Neuronal stem cell (in vitro differentiated cells): Measurements from ENCODE around the gene TCF4.

ENCODE experiments used
- DNase-seq: peaks from one replicate; pipeline ENCODE4 v3.0.0-alpha.2; 2013; ENCODE audit warnings: low spot score
- H2AFZ ChIP-seq: one replicate; pipeline ENCODE4 v1.6.1; 2013; ENCODE audit warnings: mild to moderate bottlenecking, low read length, inconsistent platforms
- H2AK5ac ChIP-seq: 2 replicates; pipeline ENCODE4 v1.6.1; 2013; ENCODE audit warnings: low read depth, mild to moderate bottlenecking, inconsistent platforms, low read length, moderate library complexity, mixed read lengths
- H2BK120ac ChIP-seq: 2 replicates; pipeline ENCODE4 v1.6.1; 2013; ENCODE audit warnings: low read depth, mild to moderate bottlenecking, inconsistent platforms, low read length, moderate library complexity, mixed read lengths
- H2BK12ac ChIP-seq: one replicate; pipeline ENCODE4 v1.6.1; 2013; ENCODE audit warnings: low read length, inconsistent platforms
- H2BK15ac ChIP-seq: 2 replicates; pipeline ENCODE4 v1.6.1; 2013; ENCODE audit warnings: mild to moderate bottlenecking, low read length, inconsistent platforms, mixed read lengths
- H2BK5ac ChIP-seq: one replicate; pipeline ENCODE4 v1.6.1; 2013; ENCODE audit warnings: inconsistent platforms, mild to moderate bottlenecking, low read length, moderate library complexity
- H3K14ac ChIP-seq: one replicate; pipeline ENCODE4 v1.6.1; 2013; ENCODE audit warnings: low read length, inconsistent platforms
- H3K18ac ChIP-seq: 2 replicates; pipeline ENCODE4 v1.6.1; 2013; ENCODE audit warnings: low read length, inconsistent platforms
- H3K23ac ChIP-seq: 2 replicates; pipeline ENCODE4 v1.6.1; 2013; ENCODE audit warnings: low read depth, mild to moderate bottlenecking, mixed read lengths, low read length, inconsistent platforms; ENCODE audit not compliant: poor library complexity
- H3K27ac ChIP-seq: replicated peaks from 3 replicates; pipeline ENCODE4 v1.5.1; 2013; ENCODE audit warnings: low read length, inconsistent platforms
- H3K27me3 ChIP-seq, 3 experiments: 2 replicates each; pipeline ENCODE4 v1.6.1; 2013; ENCODE audit warnings: low read length in 3 of 3, mild to moderate bottlenecking in 2 of 3, inconsistent platforms in 1 of 3, low read depth in 1 of 3, mixed read lengths in 1 of 3, moderate library complexity in 1 of 3; ENCODE audit not compliant: control insufficient read depth in 3 of 3, insufficient read depth in 3 of 3
- H3K36me3 ChIP-seq, 2 donors: replicated peaks in 1 of 2; 2 replicates each; pipeline ENCODE4 v1.6.1; 2013; ENCODE audit warnings: low read length in 2 of 2; ENCODE audit not compliant: control insufficient read depth in 2 of 2, insufficient read depth in 2 of 2
- H3K4ac ChIP-seq: 2 replicates; pipeline ENCODE4 v1.6.1; 2013; ENCODE audit warnings: inconsistent platforms, mild to moderate bottlenecking, low read length, moderate library complexity
- H3K4me1 ChIP-seq, 2 donors: 1 replicate in 1 of 2; 2 replicates in 1 of 2; pipeline ENCODE4 v1.6.1; 2013; ENCODE audit warnings: low read length in 2 of 2, low read depth in 1 of 2; ENCODE audit not compliant: control insufficient read depth in 2 of 2, insufficient read depth in 1 of 2
- H3K4me2 ChIP-seq: one replicate; pipeline ENCODE4 v1.6.1; 2013; ENCODE audit warnings: mild to moderate bottlenecking, low read length, inconsistent platforms; ENCODE audit not compliant: insufficient read depth, poor library complexity, severe bottlenecking
- H3K4me3 ChIP-seq, 2 donors: 2 replicates each; pipeline ENCODE4 v1.5.1; 2013; ENCODE audit warnings: low read length in 2 of 2, mild to moderate bottlenecking in 2 of 2, inconsistent platforms in 1 of 2, moderate library complexity in 1 of 2
- H3K79me1 ChIP-seq: one replicate; pipeline ENCODE4 v1.6.1; 2013; ENCODE audit warnings: low read depth, mild to moderate bottlenecking, inconsistent platforms, low read length, moderate library complexity
- H3K9ac ChIP-seq: one replicate; pipeline ENCODE4 v1.6.1; 2013; ENCODE audit warnings: mild to moderate bottlenecking, low read depth, low read length, inconsistent platforms; ENCODE audit not compliant: poor library complexity
- H3K9me3 ChIP-seq, 2 donors: replicated peaks in 1 of 2; 2 replicates each; pipeline versions ENCODE3 to v1.6.1; 2013; ENCODE audit warnings: low read length in 2 of 2, mild to moderate bottlenecking in 2 of 2, inconsistent platforms in 1 of 2, low read depth in 1 of 2, mixed read lengths in 1 of 2, moderate library complexity in 1 of 2; ENCODE audit not compliant: control insufficient read depth in 2 of 2, insufficient read depth in 1 of 2
- H4K8ac ChIP-seq: one replicate; pipeline ENCODE4 v1.6.1; 2013; ENCODE audit warnings: low read depth, mild to moderate bottlenecking, inconsistent platforms, low read length, moderate library complexity
- H4K91ac ChIP-seq: one replicate; pipeline ENCODE4 v1.6.1; 2013; ENCODE audit warnings: low read length, low read depth, mild to moderate bottlenecking, inconsistent platforms; ENCODE audit not compliant: poor library complexity
- WGBS, 2 donors: extraction: QIAGEN DNeasy Blood & Tissue Kit; methylation state at CpG; one replicate each; pipeline ENCODE4 v1.1.7; 2013; ENCODE audit warnings: missing lambda C conversion rate in 2 of 2, mixed read lengths in 1 of 2; ENCODE audit not compliant: insufficient read length in 2 of 2, insufficient replicate concordance in 1 of 2; ENCODE audit errors: extremely low coverage in 2 of 2; 5-methylcytosine and 5-hydroxymethylcytosine counted together

Gene TCF4

DNA sequence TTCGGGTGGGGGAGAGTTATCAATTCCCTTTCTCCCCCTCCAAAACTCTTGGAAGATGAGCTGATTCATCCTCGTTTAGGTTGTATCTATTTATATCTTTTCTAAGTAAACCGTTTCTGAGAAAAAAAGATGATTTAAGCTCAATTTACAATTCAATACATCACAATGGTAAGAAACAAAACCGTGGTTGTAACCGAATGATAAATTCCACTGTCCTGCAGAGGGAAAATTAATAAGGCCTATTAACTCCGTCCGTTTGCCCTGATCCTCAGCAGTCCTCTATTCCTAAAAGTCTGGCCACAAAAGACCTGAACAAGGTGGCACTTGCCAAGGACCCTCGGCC, 286.2 kb downstream of the TCF4 start:
- Histone ChIP-seq H3K9ac (no peak overlapping the region), H2BK15ac (no peak overlapping the region), H3K4me1 (peaks cover 10 to 27% of the 10 kb centered on the region in 2 donors), H3K4ac (no peak overlapping the region), H3K18ac (no peak overlapping the region), H3K79me1 (no peaks in the 10 kb centered on the region), H2BK120ac (no peak overlapping the region), H3K23ac (no peak overlapping the region), H3K9me3 (no peaks in the 10 kb centered on the region), H4K91ac (no peak overlapping the region), H4K8ac (no peak overlapping the region), H3K36me3 (no peaks in the 10 kb centered on the region), H2AK5ac (no peak overlapping the region), H2AFZ (no peak overlapping the region), H2BK5ac (no peak overlapping the region), H2BK12ac (no peak overlapping the region), H3K4me3 (no peak overlapping the region), H3K4me2 (no peak overlapping the region), H3K27me3 (no peaks in the 10 kb centered on the region), H3K27ac (no peak overlapping the region), H3K14ac (no peak overlapping the region)
- DNase-seq, result no peak
- no CpG with 5 or more reads among the region's 8 CpGs for WGBS, 2 donors

DNA sequence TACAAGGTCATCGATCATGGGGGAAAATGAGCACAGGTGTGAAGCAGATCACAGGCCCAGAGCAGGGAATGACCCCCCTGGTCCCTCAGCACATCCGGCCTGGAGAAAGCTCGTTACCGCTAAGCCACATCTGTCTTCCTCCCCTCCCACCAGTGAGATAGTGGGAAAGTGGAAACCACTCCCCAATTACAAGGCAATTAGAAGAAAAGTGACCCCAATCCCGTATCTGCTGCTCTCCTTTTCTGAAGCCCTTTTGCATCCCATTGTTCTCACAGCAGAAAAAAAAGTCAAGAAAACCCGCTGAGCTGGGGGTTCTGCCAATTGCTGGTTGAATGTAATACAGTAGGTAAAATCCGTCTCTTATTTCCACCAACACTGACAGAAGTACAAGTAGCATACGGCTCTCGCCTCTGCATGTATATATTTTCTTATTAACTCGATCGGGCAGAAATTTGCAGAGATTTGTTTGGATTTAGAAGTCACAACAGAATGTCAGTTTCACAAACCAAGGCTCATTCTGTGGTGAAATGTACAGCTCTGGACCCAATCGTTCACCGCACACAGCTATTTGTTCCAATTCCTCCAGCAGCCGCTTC, 287.0 kb downstream of the TCF4 start:
- peak; percentile 33 for DNase-seq
- Histone ChIP-seq H3K4ac (no peak overlapping the region), H2BK120ac (no peak overlapping the region), H3K4me2 (peak overlapping the region; percentile 11), H3K18ac (peak overlapping the region; percentile 4), H3K27me3 (no peaks in the 10 kb centered on the region), H2AK5ac (no peak overlapping the region), H3K14ac (no peak overlapping the region), H3K23ac (no peak overlapping the region), H2AFZ (no peak overlapping the region), H3K4me3 (no peak overlapping the region), H3K4me1 (peaks cover 10 to 28% of the 10 kb centered on the region in 2 donors), H2BK15ac (no peak overlapping the region), H4K8ac (no peak overlapping the region), H2BK12ac (no peak overlapping the region), H3K36me3 (no peaks in the 10 kb centered on the region), H3K79me1 (no peaks in the 10 kb centered on the region), H3K9me3 (no peaks in the 10 kb centered on the region), H3K9ac (no peak overlapping the region), H3K27ac (peak overlapping the region; percentile 44), H2BK5ac (peak overlapping the region; percentile 22), H4K91ac (no peak overlapping the region)
- WGBS, 2 donors, result 100% methylated on average over 1 of the region's 14 CpGs; no CpG with 5 or more reads in 1 of the 2 donors

DNA sequence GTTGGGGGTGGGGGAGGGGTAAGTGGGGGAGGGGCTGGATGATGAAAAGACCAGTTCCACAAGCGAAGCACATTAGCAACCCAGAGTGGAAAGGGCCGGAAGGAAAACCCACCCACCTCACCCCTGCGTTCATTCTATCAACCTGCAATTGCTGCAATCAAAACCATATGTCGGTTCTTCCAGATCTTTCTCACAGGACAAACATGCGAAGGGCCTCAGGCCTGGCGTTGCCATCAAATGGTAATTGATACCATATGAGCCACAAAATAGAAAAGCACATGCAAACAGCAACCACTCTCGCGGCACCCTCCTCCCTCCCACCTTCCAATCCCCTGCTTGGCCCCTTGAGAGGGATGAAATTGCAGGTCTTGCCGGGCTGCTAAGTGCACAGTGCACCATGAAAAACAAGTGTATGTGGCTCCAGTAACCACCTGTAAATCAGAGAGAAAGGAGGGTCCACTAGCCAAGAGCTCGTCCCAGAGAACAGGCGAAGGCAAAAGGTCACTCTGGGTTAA, 287.5 kb downstream of the TCF4 start:
- Histone ChIP-seq H4K91ac (no peak overlapping the region), H3K14ac (no peak overlapping the region), H2BK12ac (no peak overlapping the region), H3K4me2 (peak overlapping the region; percentile 11), H2BK15ac (no peak overlapping the region), H3K4ac (no peak overlapping the region), H3K9ac (no peak overlapping the region), H2AK5ac (no peak overlapping the region), H3K36me3 (no peaks in the 10 kb centered on the region), H2BK120ac (no peak overlapping the region), H3K23ac (no peak overlapping the region), H3K18ac (peak overlapping the region; percentile 4), H3K9me3 (no peaks in the 10 kb centered on the region), H2BK5ac (peak overlapping the region; percentile 22), H3K4me1 (peaks cover 10 to 31% of the 10 kb centered on the region in 2 donors), H3K27ac (peak overlapping the region; percentile 44), H2AFZ (no peak overlapping the region), H4K8ac (no peak overlapping the region), H3K79me1 (no peaks in the 10 kb centered on the region), H3K4me3 (no peak overlapping the region), H3K27me3 (no peaks in the 10 kb centered on the region)
- no CpG with 5 or more reads among the region's 11 CpGs for WGBS, 2 donors
- no peak for DNase-seq

DNA sequence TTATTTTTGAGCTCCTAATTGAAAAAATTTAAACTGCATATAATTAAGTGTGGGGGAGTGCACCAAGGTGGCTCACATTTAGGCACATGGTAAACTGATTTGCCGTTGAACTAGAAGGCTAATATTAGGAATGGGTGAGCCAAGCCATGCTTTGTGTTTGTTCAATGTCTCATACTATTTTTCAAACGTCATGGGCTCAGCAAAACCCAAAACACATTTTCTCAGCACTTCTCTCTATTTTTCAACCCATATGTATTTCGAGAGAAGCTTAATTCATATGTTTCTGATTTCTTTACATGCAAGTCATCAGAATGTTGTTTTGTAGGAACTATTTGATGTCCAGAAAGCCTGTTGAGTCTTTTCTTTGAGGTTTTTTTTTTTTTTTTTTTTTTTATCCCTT, 291.2 kb downstream of the TCF4 start:
- Histone ChIP-seq H3K79me1 (no peaks in the 10 kb centered on the region), H2AK5ac (no peak overlapping the region), H3K4ac (no peak overlapping the region), H3K4me3 (no peak overlapping the region), H2BK120ac (no peak overlapping the region), H3K27me3 (no peaks in the 10 kb centered on the region), H2BK12ac (no peak overlapping the region), H3K23ac (no peak overlapping the region), H3K14ac (no peak overlapping the region), H3K9me3 (no peaks in the 10 kb centered on the region), H3K36me3 (peaks cover 0 to 4% of the 10 kb centered on the region in 2 donors), H3K27ac (no peak overlapping the region), H3K9ac (no peak overlapping the region), H3K18ac (no peak overlapping the region), H3K4me2 (no peak overlapping the region), H2AFZ (no peak overlapping the region), H4K8ac (no peak overlapping the region), H2BK5ac (no peak overlapping the region), H3K4me1 (peaks cover 10 to 22% of the 10 kb centered on the region in 2 donors), H2BK15ac (no peak overlapping the region), H4K91ac (no peak overlapping the region)
- no peak for DNase-seq
- no CpG with 5 or more reads among the region's 3 CpGs for WGBS, 2 donors
